IPS DF 6.9 (cell line): ENCODE results near the gene SLC22A15.

ENCODE experiments used
- DNase-seq: peaks from one replicate; pipeline ENCODE4 v3.0.0-alpha.2; 2013; ENCODE audit warnings: low read depth, low spot score
- H3K27ac ChIP-seq: one replicate; pipeline ENCODE4 v1.5.1; 2013; ENCODE audit warnings: low read length, control low read depth
- H3K27me3 ChIP-seq: 2 replicates; pipeline ENCODE4 v1.6.1; 2013; ENCODE audit warnings: mild to moderate bottlenecking, low read length; ENCODE audit not compliant: control insufficient read depth, insufficient read depth
- H3K36me3 ChIP-seq: 2 replicates; pipeline ENCODE4 v1.6.1; 2013; ENCODE audit warnings: low read length; ENCODE audit not compliant: control insufficient read depth, insufficient read depth
- H3K4me1 ChIP-seq: 2 replicates; pipeline ENCODE4 v1.6.1; 2013; ENCODE audit warnings: low read length; ENCODE audit not compliant: control insufficient read depth, insufficient read depth
- H3K4me3 ChIP-seq: 2 replicates; pipeline ENCODE4 v1.5.1; 2013; ENCODE audit warnings: mild to moderate bottlenecking, low read length
- H3K9me3 ChIP-seq: 2 replicates; pipeline ENCODE4 v1.6.1; 2013; ENCODE audit warnings: low read length, inconsistent platforms; ENCODE audit not compliant: control insufficient read depth, insufficient read depth
- WGBS: extraction: QIAGEN DNeasy Blood & Tissue Kit; methylation state at CpG from one replicate; pipeline ENCODE4 v1.1.7; 2013; ENCODE audit warnings: mixed read lengths, missing lambda C conversion rate; ENCODE audit not compliant: insufficient read length, insufficient coverage; 5-methylcytosine and 5-hydroxymethylcytosine counted together

SLC22A15 gene

GRCh38 chr1:116003823-116004222, 27.5 kb downstream of the SLC22A15 start:
- DNase-seq: no peak
- Histone ChIP-seq H3K9me3 (no peaks in the 10 kb centered on the region), H3K4me3 (no peak overlapping the region), H3K4me1 (no peaks in the 10 kb centered on the region), H3K36me3 (no peaks in the 10 kb centered on the region), H3K27me3 (no peaks in the 10 kb centered on the region), H3K27ac (no peak overlapping the region)
- no CpG with 5 or more reads among the region's 1 CpG for WGBS

- Histone ChIP-seq H3K4me1 (no peaks in the 10 kb centered on the region), H3K9me3 (no peaks in the 10 kb centered on the region), H3K27ac (no peak overlapping the region), H3K36me3 (no peaks in the 10 kb centered on the region), H3K27me3 (no peaks in the 10 kb centered on the region), H3K4me3 (no peak overlapping the region)
- DNase-seq: no peak
- no CpG with 5 or more reads among the region's 3 CpGs for WGBS
Measured at GRCh38 chr1:116006486-116006964, 30.2 kb downstream of the SLC22A15 start.

GRCh38 chr1:116008656-116009390, 32.5 kb downstream of the SLC22A15 start:
- WGBS: no CpG with 5 or more reads among the region's 6 CpGs
- DNase-seq: no peak

GRCh38 chr1:116012716-116013115, 36.4 kb downstream of the SLC22A15 start:
- H3K4me3 ChIP-seq: no peak overlapping the region
- no peaks in the 10 kb centered on the region for H3K4me1 ChIP-seq
- no peaks in the 10 kb centered on the region for H3K27me3 ChIP-seq
- H3K36me3 ChIP-seq: no peaks in the 10 kb centered on the region
- no peak for DNase-seq
- H3K9me3 ChIP-seq: no peaks in the 10 kb centered on the region
- H3K27ac ChIP-seq: no peak overlapping the region
- WGBS: no CpG with 5 or more reads among the region's 2 CpGs

More at GRCh38 chr1:116008656-116009390, 32.5 kb downstream of the SLC22A15 start:
- no peaks in the 10 kb centered on the region for H3K4me1 ChIP-seq
- H3K36me3 ChIP-seq: no peaks in the 10 kb centered on the region
- no peaks in the 10 kb centered on the region for H3K9me3 ChIP-seq
- no peak overlapping the region for H3K4me3 ChIP-seq
- H3K27ac ChIP-seq: no peak overlapping the region
- H3K27me3 ChIP-seq: no peaks in the 10 kb centered on the region

- Histone ChIP-seq H3K27ac (no peak overlapping the region), H3K27me3 (no peaks in the 10 kb centered on the region), H3K9me3 (no peaks in the 10 kb centered on the region), H3K4me3 (no peak overlapping the region), H3K36me3 (no peaks in the 10 kb centered on the region), H3K4me1 (no peaks in the 10 kb centered on the region)
- DNase-seq: no peak
- no CpG with 5 or more reads among the region's 1 CpG for WGBS
Measured at GRCh38 chr1:116015679-116016078, 39.4 kb downstream of the SLC22A15 start.

GRCh38 chr1:116018007-116018406, 41.7 kb downstream of the SLC22A15 start:
- Histone ChIP-seq H3K27ac (no peak overlapping the region), H3K4me3 (no peak overlapping the region), H3K36me3 (no peaks in the 10 kb centered on the region), H3K9me3 (no peaks in the 10 kb centered on the region), H3K27me3 (no peaks in the 10 kb centered on the region), H3K4me1 (no peaks in the 10 kb centered on the region)
- no peak for DNase-seq
- no CpG with 5 or more reads among the region's 5 CpGs for WGBS

GRCh38 chr1:116019653-116020253, 43.4 kb downstream of the SLC22A15 start:
- no peaks in the 10 kb centered on the region for H3K9me3 ChIP-seq
- no CpG with 5 or more reads among the region's 4 CpGs for WGBS
- H3K27ac ChIP-seq: no peak overlapping the region
- no peaks in the 10 kb centered on the region for H3K27me3 ChIP-seq
- H3K36me3 ChIP-seq: no peaks in the 10 kb centered on the region
- no peaks in the 10 kb centered on the region for H3K4me1 ChIP-seq
- no peak overlapping the region for H3K4me3 ChIP-seq
- DNase-seq: no peak

- H3K4me3 ChIP-seq: no peak overlapping the region
- H3K9me3 ChIP-seq: no peaks in the 10 kb centered on the region
- H3K4me1 ChIP-seq: no peaks in the 10 kb centered on the region
- WGBS: no CpG with 5 or more reads among the region's 5 CpGs
- peak; percentile 75 for DNase-seq
- H3K27me3 ChIP-seq: no peaks in the 10 kb centered on the region
- H3K36me3 ChIP-seq: no peaks in the 10 kb centered on the region
- no peak overlapping the region for H3K27ac ChIP-seq
Measured at GRCh38 chr1:116020668-116021272, 44.5 kb downstream of the SLC22A15 start.

GRCh38 chr1:116024626-116025025, 48.3 kb downstream of the SLC22A15 start:
- H3K27me3 ChIP-seq: no peaks in the 10 kb centered on the region

GRCh38 chr1:116026631-116027030, 50.3 kb downstream of the SLC22A15 start:
- WGBS: no CpG with 5 or more reads among the region's 4 CpGs

More at GRCh38 chr1:116024626-116025025, 48.3 kb downstream of the SLC22A15 start:
- Histone ChIP-seq H3K9me3 (no peaks in the 10 kb centered on the region), H3K27ac (no peak overlapping the region), H3K36me3 (no peaks in the 10 kb centered on the region), H3K4me3 (no peak overlapping the region), H3K4me1 (no peaks in the 10 kb centered on the region)
- WGBS: no CpG with 5 or more reads among the region's 3 CpGs
- DNase-seq: no peak

More at GRCh38 chr1:116026631-116027030, 50.3 kb downstream of the SLC22A15 start:
- Histone ChIP-seq H3K27me3 (no peaks in the 10 kb centered on the region), H3K4me3 (no peak overlapping the region), H3K4me1 (no peaks in the 10 kb centered on the region), H3K36me3 (no peaks in the 10 kb centered on the region), H3K27ac (no peak overlapping the region), H3K9me3 (no peaks in the 10 kb centered on the region)
- DNase-seq: no peak
